NCI-H2107 (cell line): ENCODE data around the gene SLC22A23.
A peak's percentile ranks its signal among the peaks of the same experiment; 100 is the strongest.

Experiments
- DNase-seq: peaks from one replicate; lab custom pipeline; 2025; lab: John Stamatoyannopoulos, UW

SLC22A23 gene

DNA sequence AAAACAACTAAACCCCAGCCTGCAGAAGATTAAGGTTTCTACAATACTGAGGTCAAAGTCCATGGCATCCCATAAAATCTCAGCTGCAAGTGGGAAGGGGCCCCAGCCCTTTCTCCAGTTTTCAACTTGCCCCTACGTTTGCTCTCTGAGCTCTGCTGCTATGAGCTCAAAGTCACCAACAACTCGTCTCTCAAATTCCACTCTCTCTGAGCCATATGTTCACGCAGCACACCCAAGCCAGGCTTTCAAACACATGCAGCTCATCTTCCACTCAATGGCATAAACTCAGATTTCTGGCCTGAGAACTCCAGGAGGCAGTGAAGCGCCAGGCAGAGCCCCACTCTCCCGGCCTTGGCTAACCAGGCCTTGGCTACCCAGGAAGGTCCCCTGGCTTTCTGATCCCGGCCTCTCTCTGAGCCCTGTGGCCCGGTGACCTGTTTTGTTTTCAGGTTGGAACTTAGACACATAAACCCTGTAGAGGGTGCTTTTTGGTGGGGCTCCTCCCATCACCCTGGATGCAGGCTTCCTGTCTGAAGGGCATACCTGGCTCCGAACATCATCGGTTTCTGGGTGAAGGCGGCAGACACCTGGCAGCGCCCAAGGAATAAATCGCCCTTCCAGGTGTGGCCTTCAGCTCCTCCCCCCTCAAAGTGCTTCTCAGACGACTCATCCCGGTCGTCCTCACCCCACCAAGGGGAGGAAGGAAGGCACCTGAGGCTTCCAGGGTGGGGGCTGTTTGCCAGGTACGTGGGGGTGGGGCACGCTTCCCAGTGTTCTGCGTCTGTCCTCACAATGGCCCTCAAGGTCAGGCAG, 12.4 kb downstream of the SLC22A23 start:
- DNase-seq, result no peak

DNA sequence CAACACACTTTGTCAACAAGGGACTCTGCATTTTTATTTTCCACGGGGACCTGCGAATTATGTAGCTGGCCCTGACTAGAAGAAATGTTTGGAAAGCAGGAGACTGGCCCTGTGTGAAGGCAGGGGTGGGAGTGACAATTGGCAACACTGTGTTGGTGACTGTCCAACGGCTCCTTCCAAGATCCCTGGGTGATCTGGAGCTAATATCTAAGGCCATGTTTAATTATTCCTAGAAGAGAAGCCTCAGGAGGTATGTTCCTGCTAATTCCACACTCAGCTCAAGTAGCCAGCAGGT, 13.7 kb downstream of the SLC22A23 start:
- DNase-seq, result no peak

- DNase-seq, result no peak
These were observed 14.2 kb downstream of the SLC22A23 start for GRCh38 chr6:3442431-3443220.

DNA sequence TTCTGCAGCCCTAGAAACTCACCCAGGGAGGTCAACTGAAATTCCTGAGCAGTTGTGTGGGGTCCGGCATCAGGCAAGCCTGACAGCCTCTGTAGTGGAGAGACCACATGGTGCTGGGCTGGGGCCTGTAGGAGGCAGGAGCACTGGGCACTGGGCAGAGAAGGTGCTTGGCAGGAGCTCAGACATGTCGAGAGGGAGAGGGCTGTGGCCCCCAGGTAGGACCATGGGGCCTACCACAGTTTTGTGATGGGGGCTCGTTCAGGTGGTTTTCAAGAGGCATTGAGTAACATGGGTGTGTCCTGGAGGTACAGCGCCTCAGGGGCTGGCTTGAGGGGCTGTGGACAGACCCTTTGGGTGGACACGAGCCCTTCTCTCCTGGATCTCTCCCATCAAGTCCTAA, 15.9 kb downstream of the SLC22A23 start:
- DNase-seq, result no peak

- DNase-seq, result no peak
These were observed 16.9 kb downstream of the SLC22A23 start for GRCh38 chr6:3439961-3440360.

DNA sequence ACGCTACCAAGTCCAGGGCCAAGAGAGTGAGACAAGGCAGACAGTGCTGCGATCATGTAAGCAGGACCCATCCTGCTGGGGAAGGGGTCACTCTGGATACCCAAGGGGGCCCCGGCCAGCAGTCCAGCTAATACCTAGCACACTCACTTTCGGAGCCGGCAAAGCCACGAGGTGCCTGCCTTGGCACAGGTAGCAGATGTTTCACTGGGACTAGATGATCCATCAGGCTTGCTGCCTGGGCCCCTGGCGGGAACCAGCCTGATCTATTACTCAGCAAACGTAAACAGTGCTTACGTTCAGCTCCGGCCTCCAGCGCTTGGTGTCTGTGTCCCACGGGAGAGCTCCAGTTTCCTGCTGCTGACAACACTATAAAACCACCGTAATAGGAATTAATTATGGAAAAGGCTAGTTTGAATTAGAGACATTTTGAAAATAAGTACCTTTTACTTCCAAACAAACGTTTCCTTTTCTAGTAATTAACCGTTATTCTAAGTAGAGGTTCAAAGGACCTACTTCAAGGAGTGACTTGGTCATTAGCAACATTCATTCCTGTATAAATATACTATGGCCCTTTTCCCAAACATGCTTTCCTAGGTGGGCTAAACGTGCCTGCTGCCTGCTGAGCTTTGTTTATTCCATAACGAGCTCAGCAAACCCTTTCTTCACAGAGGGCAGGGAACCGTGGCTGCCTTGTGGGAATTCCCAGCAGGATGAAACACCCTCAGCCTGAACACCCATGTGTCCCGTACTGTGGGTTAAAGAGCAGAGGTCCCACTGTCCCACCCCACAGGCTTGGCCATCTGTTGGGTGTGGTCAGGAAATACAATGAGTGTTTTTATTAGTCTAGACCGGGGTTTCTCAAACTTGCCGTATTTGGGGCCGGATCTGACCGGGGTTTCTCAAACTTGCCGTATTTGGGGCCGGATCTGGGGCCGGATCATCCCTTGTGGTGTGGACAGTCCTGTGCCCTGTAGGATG, 18.4 kb downstream of the SLC22A23 start:
- peak; percentile 28 for DNase-seq

DNA sequence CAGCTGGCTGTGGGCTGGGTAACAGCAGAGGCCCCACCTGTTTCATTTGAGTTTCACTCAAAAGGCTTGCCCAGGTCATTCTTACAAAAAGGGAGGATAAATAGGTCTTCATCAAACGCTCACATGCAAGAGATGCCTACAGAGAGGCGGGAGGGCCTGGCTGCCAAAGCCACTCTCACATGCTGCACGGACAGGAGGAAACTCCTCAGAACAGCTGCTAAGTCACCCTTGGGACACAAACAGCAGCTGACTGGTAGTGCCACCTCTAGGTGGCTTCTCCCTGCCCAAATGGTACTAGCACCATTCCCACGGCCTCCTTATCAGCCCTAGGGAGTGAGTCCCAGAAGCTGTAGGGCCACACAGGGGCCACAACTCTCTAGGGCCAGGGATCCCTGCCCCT, 23.8 kb downstream of the SLC22A23 start:
- DNase-seq, result no peak

GRCh38 chr6:3432416-3432815, 24.4 kb downstream of the SLC22A23 start:
- DNase-seq, result no peak

DNA sequence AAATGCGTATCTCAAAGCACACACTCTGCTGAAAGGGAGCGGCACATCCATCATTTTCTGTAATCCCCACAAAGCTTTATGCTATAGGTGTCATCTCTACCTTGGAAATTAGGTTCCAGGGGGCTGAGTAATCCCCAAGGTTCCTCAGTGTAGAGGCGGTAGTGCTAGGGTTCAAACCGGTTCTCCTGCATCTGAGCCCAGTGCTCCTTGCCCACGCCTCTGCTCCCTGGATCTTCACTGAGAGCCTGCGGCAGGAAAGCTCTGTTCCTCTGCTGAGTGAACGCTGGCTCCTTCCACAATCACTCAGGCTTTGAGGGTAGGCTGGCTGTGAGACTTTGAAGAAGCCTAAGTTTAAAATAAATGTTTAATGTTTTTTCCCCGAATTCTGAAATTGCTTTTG, 24.9 kb downstream of the SLC22A23 start:
- DNase-seq, result no peak

- no peak for DNase-seq
These were observed 27.6 kb downstream of the SLC22A23 start for GRCh38 chr6:3429211-3429610.

GRCh38 chr6:3428700-3429099, 28.1 kb downstream of the SLC22A23 start:
- DNase-seq, result no peak

GRCh38 chr6:3428247-3428646, 28.6 kb downstream of the SLC22A23 start:
- DNase-seq, result no peak

GRCh38 chr6:3427687-3428085, 29.2 kb downstream of the SLC22A23 start:
- DNase-seq, result no peak

DNA sequence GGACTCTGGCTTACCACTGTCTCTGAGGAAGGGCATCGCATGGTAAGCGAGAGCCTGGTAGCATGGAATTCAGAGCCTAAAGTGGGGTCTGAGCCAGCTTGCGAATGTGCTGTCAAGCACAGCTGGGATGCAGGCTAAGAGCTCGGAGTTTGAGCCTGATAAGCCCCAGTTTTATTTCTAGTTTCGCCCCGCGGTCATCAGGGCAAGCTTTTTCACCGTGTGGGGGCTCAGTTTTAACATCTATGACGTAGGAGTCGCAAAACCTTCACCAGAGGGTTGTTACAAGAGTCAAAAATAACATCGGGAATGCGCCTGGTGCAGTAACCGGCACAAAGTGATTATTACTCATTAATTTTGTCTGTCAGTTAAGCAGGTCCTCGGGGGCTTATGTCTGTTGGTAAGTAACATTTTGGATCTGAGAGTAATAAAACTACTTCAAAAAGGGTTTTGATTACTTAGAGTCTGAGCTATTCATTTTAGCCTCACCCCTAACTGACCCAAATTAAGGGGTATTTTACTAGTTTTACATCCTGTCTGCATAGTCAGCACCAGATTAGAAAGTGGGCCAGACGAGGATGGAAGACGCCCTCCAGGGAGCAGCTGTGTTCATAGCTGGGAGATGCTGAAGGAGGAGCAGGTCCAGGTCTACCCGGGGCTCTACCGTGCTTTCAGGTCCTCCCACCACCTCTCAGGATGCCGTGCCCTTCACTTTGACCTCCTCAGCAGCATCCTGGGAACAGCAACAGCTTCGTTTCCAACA, 29.7 kb downstream of the SLC22A23 start:
- DNase-seq, result no peak

GRCh38 chr6:3426091-3426926, 30.5 kb downstream of the SLC22A23 start:
- DNase-seq, result no peak

DNA sequence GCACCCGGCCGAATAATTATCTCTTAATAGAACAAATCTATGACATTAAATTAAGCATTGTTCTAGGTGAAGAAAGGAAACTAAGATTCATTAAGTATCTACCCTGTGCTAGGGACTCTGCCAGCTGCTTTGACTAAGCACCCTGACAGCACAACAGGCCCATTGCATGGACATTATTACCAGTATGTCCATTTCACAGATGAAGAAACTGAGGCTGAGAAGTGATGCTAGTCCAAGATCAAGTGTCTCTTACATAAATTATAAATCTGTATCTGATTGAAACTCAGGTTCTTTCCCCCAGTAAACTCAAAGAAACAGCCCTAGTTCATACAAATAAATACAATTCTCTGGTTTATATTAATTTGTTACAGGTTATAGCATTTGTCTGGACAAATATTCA, 31.3 kb downstream of the SLC22A23 start:
- DNase-seq, result no peak

GRCh38 chr6:3424185-3424927, 32.5 kb downstream of the SLC22A23 start:
- DNase-seq, result no peak

- DNase-seq, result no peak
These were observed 33.2 kb downstream of the SLC22A23 start for GRCh38 chr6:3423439-3424184.

- no peak for DNase-seq
These were observed 34.3 kb downstream of the SLC22A23 start for GRCh38 chr6:3422435-3423070.
